Small intestine (tissue), 7 donors: ENCODE data around the gene FAM228A. TPM values are rescaled to one million over a fixed set of nuclear protein-coding genes. Genes with fewer than 3 reads are reported as not detected.

Experiments used
- DNase-seq, 2 donors: peaks; one replicate each; pipeline versions ENCODE4 v3.0.0 to v3.0.0-alpha.2; 2013
- FAIRE-seq: peaks from 2 replicates; lab custom pipeline; 2012; peaks lifted over from hg19 to GRCh38; lab: Jason Lieb, UNC
- H3K27ac ChIP-seq, 3 donors: one replicate each; pipeline ENCODE4 v1.5.1; 2013; ENCODE audit warnings: low read length in 2 of 3, mild to moderate bottlenecking in 2 of 3, control low read depth in 1 of 3, inconsistent platforms in 1 of 3, low read depth in 1 of 3, moderate library complexity in 1 of 3
- H3K27me3 ChIP-seq, 3 donors: one replicate each; pipeline ENCODE4 v1.6.1; 2013; ENCODE audit warnings: low read length in 3 of 3, inconsistent platforms in 1 of 3; ENCODE audit not compliant: control insufficient read depth in 3 of 3, insufficient read depth in 3 of 3
- H3K36me3 ChIP-seq, 3 donors: one replicate each; pipeline ENCODE4 v1.6.1; 2013; ENCODE audit warnings: low read length in 3 of 3, inconsistent platforms in 1 of 3, low read depth in 1 of 3, mild to moderate bottlenecking in 1 of 3, moderate library complexity in 1 of 3; ENCODE audit not compliant: control insufficient read depth in 3 of 3, insufficient read depth in 2 of 3
- H3K4me1 ChIP-seq, 3 donors: one replicate each; pipeline ENCODE4 v1.6.1; 2013; ENCODE audit warnings: low read length in 2 of 3, inconsistent platforms in 1 of 3, low read depth in 1 of 3, mild to moderate bottlenecking in 1 of 3, moderate library complexity in 1 of 3; ENCODE audit not compliant: control insufficient read depth in 3 of 3, insufficient read depth in 2 of 3
- H3K4me3 ChIP-seq, 3 donors: one replicate each; pipeline ENCODE4 v1.5.1; 2013; ENCODE audit warnings: low read length in 3 of 3, control low read depth in 1 of 3, inconsistent platforms in 1 of 3, low read depth in 1 of 3, mild to moderate bottlenecking in 1 of 3, moderate library complexity in 1 of 3
- H3K9me3 ChIP-seq, 2 donors: one replicate each; pipeline ENCODE4 v1.6.1; 2013; ENCODE audit warnings: low read depth in 1 of 2, low read length in 1 of 2; ENCODE audit not compliant: control insufficient read depth in 2 of 2, insufficient read depth in 1 of 2
- WGBS, 3 donors: extraction: QIAGEN DNeasy Blood & Tissue Kit; methylation state at CpG; one replicate each; pipeline ENCODE4 v1.1.7; 2013; 5-methylcytosine and 5-hydroxymethylcytosine counted together
- polyA plus RNA-seq, 4 donors: library from polyadenylated mRNA; stranded (reverse) in 3 of 4; unstranded in 1 of 4; fragments of 200-250 nt in 3 of 4; fragments of 120-200 nt in 1 of 4; gene quantifications; one replicate each; pipeline versions ENCODE4 v1.2.1 to v1.2.3, GENCODE V29; 2013
- donor health status: healthy with polysubstance abuse.
- donor health status: control.
- donor health status: control.
- donor health status: Bipolar disorder and iron deficiency.
- donor health status: healthy.

Gene FAM228A
- polyA plus RNA-seq, 4 donors, result 0.16 to 0.54 (median 0.34) TPM; not detected in 1

- DNase-seq, result no peak
- peaks cover under 1 to 32% (median 5%) of the 10 kb centered on the region in 3 donors for H3K36me3 ChIP-seq
- H3K27ac ChIP-seq, result no peak overlapping the region
- H3K4me1 ChIP-seq, result no peaks in the 10 kb centered on the region
- no peaks in the 10 kb centered on the region for H3K27me3 ChIP-seq
- H3K9me3 ChIP-seq, result no peaks in the 10 kb centered on the region
- WGBS, 3 donors, result 89 to 97% (median 94%) methylated on average over 6 of the region's 6 CpGs
- H3K4me3 ChIP-seq, result no peak overlapping the region
- no peak for FAIRE-seq
Measured at GRCh38 chr2:24221343-24222050, 46.6 kb downstream of the FAM228A start.

DNA sequence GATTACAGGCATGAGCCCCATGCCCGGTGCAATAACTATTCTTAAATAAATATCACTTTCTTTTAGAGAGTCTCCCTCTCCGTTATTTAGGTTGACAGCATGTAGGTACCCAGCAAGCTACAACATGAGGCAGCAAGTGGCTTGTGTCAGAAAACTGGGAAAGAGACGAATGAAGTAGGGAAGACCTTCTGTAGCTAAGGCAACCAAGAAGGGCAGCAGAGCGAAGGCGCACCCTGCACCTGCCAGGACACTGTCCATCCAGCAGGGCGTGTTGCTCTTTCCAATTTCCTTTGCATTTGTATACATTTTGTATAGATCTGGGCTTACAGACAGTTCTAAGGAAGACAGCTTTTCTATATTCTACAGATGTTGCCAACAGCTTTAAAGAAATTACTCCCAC is 48.1 kb downstream of the FAM228A start:
- WGBS, 3 donors, result 75 to 78% (median 77%) methylated on average over 6 of the region's 6 CpGs

GRCh38 chr2:24225499-24226242 is 50.8 kb downstream of the FAM228A start:
- Histone ChIP-seq H3K36me3 (peaks cover 0 to 11% (median 3%) of the 10 kb centered on the region in 3 donors), H3K27me3 (no peaks in the 10 kb centered on the region), H3K9me3 (no peaks in the 10 kb centered on the region), H3K4me3 (no peak overlapping the region), H3K27ac (no peak overlapping the region), H3K4me1 (no peaks in the 10 kb centered on the region)
- DNase-seq (no peak), FAIRE-seq (no peak)
- 93 to 95% (median 95%) methylated on average over 9 of the region's 9 CpGs for WGBS, 3 donors

More for the DNA sequence above, 48.1 kb downstream of the FAM228A start:
- no peak for FAIRE-seq
- H3K36me3 ChIP-seq, result peaks cover 0 to 27% (median 5%) of the 10 kb centered on the region in 3 donors
- H3K4me3 ChIP-seq, result no peak overlapping the region
- no peaks in the 10 kb centered on the region for H3K4me1 ChIP-seq
- no peak for DNase-seq
- no peaks in the 10 kb centered on the region for H3K27me3 ChIP-seq
- H3K27ac ChIP-seq, result no peak overlapping the region
- no peaks in the 10 kb centered on the region for H3K9me3 ChIP-seq

- no peak for FAIRE-seq
- Histone ChIP-seq H3K36me3 (peaks cover 0 to 7% (median 0%) of the 10 kb centered on the region in 3 donors), H3K4me3 (no peak overlapping the region), H3K9me3 (no peaks in the 10 kb centered on the region), H3K27me3 (no peaks in the 10 kb centered on the region), H3K4me1 (no peaks in the 10 kb centered on the region), H3K27ac (no peak overlapping the region)
- DNase-seq, result peak; percentile 13
- 34 to 56% (median 47%) methylated on average over 1 of the region's 1 CpG for WGBS, 3 donors
Measured at GRCh38 chr2:24228470-24228869, 53.6 kb downstream of the FAM228A start.

DNA sequence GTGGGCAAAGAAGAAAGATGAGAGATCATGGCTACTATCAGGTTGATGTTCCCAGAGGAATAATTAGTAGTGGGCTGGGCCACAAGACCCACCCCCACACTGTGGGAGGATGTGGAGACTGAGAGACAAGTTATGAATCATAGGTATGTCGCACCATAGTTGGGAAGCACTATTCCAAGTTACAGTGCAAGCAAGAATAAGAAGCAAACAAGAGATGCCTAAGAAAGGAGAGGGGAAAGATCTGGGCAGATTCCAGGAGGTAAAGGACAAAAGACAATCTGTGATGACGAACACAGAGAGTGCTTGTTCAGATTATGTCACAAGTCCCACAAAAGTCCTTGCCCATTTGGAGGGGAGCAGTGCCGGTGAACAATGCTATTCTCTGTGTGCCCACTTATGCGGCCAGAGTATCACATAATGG is 56.6 kb downstream of the FAM228A start:
- H3K9me3 ChIP-seq, result no peaks in the 10 kb centered on the region
- H3K36me3 ChIP-seq, result no peaks in the 10 kb centered on the region
- no peak overlapping the region for H3K27ac ChIP-seq
- no peaks in the 10 kb centered on the region for H3K27me3 ChIP-seq
- WGBS, 3 donors, result 93 to 95% (median 95%) methylated on average over 4 of the region's 4 CpGs
- H3K4me1 ChIP-seq, result no peaks in the 10 kb centered on the region
- no peak overlapping the region for H3K4me3 ChIP-seq
- FAIRE-seq (no peak), DNase-seq (no peak)

DNA sequence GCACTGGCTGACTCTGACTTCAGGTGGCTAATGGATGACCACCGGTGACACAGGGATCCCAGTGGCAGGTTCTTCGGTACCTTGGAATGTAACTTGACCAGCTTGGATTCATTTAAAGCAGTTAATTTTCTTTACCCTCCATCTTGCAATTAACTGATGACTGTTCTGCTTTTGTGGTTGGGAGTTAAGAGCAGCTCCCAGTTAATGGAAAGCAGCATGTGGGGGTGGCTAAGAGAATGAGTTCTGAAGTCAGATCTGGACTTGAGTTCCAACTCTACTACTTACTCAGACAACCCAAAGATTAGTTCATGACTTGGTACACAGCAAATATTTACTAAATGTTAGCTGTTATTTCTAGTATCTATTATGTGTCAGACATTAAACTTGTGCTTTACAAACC is 58.5 kb downstream of the FAM228A start:
- no peak overlapping the region for H3K4me3 ChIP-seq
- H3K27ac ChIP-seq, result no peak overlapping the region
- H3K9me3 ChIP-seq, result no peaks in the 10 kb centered on the region
- no peaks in the 10 kb centered on the region for H3K27me3 ChIP-seq
- H3K36me3 ChIP-seq, result no peaks in the 10 kb centered on the region
- no peaks in the 10 kb centered on the region for H3K4me1 ChIP-seq
- 96 to 100% (median 98%) methylated on average over 2 of the region's 2 CpGs for WGBS, 3 donors
- no peak for DNase-seq
- no peak for FAIRE-seq

DNA sequence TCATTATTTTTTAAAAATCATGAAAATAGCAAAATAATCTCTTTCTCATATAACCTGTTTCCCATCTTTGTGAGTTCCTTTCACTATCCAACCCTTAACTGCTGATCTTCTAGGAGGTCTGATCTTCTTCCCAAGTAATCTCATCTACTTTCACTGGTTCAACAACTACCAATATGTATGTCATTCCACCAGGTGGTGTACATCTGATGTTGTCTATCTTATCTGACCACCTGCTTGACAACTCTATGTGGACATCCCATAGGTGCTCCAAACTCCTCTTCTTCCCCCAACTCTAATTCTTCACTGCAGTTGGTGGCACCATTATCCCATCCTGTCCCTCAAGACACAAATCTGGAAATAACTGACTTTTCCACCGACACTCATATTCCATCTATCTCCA is 62.5 kb downstream of the FAM228A start:
- no peaks in the 10 kb centered on the region for H3K9me3 ChIP-seq
- 98 to 100% (median 100%) methylated on average over 1 of the region's 1 CpG for WGBS, 3 donors
- H3K27me3 ChIP-seq, result no peaks in the 10 kb centered on the region
- H3K27ac ChIP-seq, result no peak overlapping the region
- no peak for DNase-seq
- no peak for FAIRE-seq
- H3K36me3 ChIP-seq, result no peaks in the 10 kb centered on the region
- H3K4me1 ChIP-seq, result no peaks in the 10 kb centered on the region
- no peak overlapping the region for H3K4me3 ChIP-seq

DNA sequence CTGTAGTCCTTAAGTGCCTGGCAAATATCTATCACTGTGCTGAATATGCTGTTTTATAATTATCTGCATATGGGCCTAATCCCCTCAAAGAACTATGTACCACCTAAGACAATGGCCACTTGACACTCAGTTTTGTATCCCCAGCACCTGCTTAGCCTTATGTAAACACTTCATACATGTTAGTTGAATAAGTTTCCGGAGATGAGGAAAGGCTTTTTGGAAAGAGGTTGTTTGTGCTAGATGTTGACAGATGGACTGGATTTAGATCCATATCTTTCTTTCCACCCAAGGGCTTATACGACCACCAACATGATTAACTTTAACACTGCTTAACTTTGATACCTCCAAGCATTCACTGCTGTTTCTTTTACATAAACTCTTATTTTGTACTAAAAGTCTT is 63.3 kb downstream of the FAM228A start:
- DNase-seq (no peak), FAIRE-seq (no peak)
- no peaks in the 10 kb centered on the region for H3K9me3 ChIP-seq
- H3K4me3 ChIP-seq, result no peak overlapping the region
- no peaks in the 10 kb centered on the region for H3K4me1 ChIP-seq
- 88 to 95% (median 90%) methylated on average over 2 of the region's 2 CpGs for WGBS, 3 donors
- H3K27ac ChIP-seq, result no peak overlapping the region
- H3K36me3 ChIP-seq, result no peaks in the 10 kb centered on the region
- H3K27me3 ChIP-seq, result no peaks in the 10 kb centered on the region
